ENCODE data around the gene FDXACB1.
A peak's percentile ranks its signal among the peaks of the same experiment; 100 is the strongest.

The FDXACB1 gene

DNA sequence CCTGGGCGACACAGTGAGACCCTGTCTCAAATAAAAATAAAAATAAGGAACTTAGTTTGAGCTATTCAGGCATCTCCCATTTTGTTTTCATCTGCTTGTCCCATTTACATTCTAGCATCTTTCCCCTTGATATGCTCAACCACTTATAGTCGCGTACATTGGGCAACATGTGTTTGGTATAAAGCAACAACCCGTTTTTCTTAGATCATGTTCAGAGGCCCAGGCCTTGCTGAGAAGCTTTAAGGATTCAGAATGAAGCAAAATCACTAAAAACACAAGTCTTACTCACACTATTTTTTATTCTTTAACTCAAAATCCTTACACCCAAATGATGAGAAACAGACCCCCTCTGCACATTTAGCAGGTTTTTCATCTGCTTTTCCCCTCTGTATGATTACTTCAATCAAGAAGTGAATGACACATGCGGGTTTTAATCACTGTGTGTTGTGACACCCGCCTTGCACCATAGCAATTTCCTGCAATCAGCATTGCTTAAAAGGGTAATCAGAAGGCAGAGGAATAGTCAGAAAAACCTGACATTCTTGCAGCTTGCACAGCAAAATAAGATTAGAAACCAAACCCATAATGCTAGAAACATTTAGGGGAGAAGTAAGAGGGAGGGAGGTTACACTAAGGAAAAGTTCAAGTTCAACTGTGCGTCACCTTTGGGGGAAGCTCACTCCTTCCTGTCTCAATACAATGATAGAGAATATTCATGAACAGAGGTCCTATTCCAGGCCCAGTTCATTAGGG, 33.5 kb downstream of the FDXACB1 start:
- H3K27ac ChIP-seq: no peak overlapping the region
- TF ChIP-seq ZFX (IDR thresholded peaks at IDR 0.05; ENCODE audit: borderline replicate concordance) (no peak), CTCF (IDR thresholded peaks at IDR 0.05) (no peak)

GRCh38 chr11:111843661-111844060, 35.3 kb downstream of the FDXACB1 start:
- no peak overlapping the region for H3K27ac ChIP-seq
- TF ChIP-seq CTCF (IDR thresholded peaks at IDR 0.05): no peak

GRCh38 chr11:111841370-111842053, 37.5 kb downstream of the FDXACB1 start:
- peak; percentile 91 for TF ChIP-seq CTCF (IDR thresholded peaks at IDR 0.05)
- TF ChIP-seq ZFX (IDR thresholded peaks at IDR 0.05; ENCODE audit: borderline replicate concordance): no peak
- H3K27ac ChIP-seq: no peak overlapping the region; the same call in 1 of the 2 replicates

GRCh38 chr11:111840143-111840542, 38.8 kb downstream of the FDXACB1 start:
- TF ChIP-seq ZFX (IDR thresholded peaks at IDR 0.05; ENCODE audit: borderline replicate concordance) (no peak), CTCF (IDR thresholded peaks at IDR 0.05) (no peak)
- no peak overlapping the region for H3K27ac ChIP-seq

DNA sequence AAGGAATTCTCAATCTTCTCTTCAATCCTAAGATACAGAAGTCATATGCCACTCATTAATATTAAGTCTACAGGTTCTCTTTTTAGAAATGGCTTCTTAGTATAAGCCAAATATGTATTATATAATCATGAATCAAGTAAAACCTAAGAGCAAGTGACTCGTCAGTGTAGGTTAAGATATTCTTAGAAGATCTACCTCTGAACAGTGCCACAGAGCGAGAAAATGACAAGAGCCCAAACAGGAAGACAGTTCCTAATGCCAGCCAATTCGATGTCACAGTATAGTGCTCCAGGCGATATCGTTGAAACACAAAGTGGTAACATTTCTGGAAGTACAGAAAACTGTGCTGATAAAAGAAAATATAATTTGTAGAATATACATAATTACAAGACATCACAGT, 40.9 kb downstream of the FDXACB1 start:
- H3K27ac ChIP-seq: no peak overlapping the region
- TF ChIP-seq ZFX (IDR thresholded peaks at IDR 0.05; ENCODE audit: borderline replicate concordance) (no peak), CTCF (IDR thresholded peaks at IDR 0.05) (no peak)

GRCh38 chr11:111837366-111837891, 41.5 kb downstream of the FDXACB1 start:
- no peak for TF ChIP-seq CTCF (IDR thresholded peaks at IDR 0.05)
- TF ChIP-seq ZFX (IDR thresholded peaks at IDR 0.05; ENCODE audit: borderline replicate concordance): no peak
- H3K27ac ChIP-seq: no peak overlapping the region

DNA sequence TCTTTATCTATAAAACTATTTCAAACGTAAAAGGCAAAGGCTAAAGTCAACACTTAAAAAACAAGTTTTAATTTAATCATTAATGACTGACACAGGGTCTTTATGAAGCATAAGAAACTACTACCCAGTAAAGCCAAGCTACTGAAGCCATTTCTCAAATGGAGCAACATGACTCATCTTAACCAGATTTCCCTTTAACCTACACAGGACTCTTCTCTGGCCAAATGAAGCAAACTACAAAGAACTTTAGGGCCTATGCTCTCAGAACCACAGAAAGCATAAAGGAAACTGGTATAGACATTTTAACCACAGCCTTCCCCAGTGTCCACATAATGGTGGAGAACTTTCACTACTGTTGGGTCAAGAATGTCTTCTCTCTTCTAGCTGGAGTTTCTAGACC, 42.2 kb downstream of the FDXACB1 start:
- H3K27ac ChIP-seq: no peak overlapping the region
- TF ChIP-seq CTCF (IDR thresholded peaks at IDR 0.05) (no peak), ZFX (IDR thresholded peaks at IDR 0.05; ENCODE audit: borderline replicate concordance) (no peak)

Measured in 22Rv1 (cell line).